HG03196 (cell line): Measurements from ENCODE around the gene SOX8.

ENCODE experiments used
- ATAC-seq: cut with Tn5 transposase; IDR thresholded peaks from one replicate; pipeline ENCODE4 v1.9.1; 2021; ENCODE audit not compliant: unreplicated experiment

Gene SOX8

GRCh38 chr16:986411-986810 lies 4.8 kb downstream of the SOX8 start:
- no peak for ATAC-seq

- ATAC-seq: no peak
These were observed 5.5 kb downstream of the SOX8 start for GRCh38 chr16:986925-987582.

- ATAC-seq: no peak
These were observed 6.3 kb downstream of the SOX8 start for GRCh38 chr16:987906-988305.

- ATAC-seq: no peak
These were observed 7.1 kb downstream of the SOX8 start for GRCh38 chr16:988471-989353.

- no peak for ATAC-seq
These were observed 7.8 kb downstream of the SOX8 start for GRCh38 chr16:989354-989814.

- no peak for ATAC-seq
These were observed 9.1 kb downstream of the SOX8 start for GRCh38 chr16:990516-991291.

GRCh38 chr16:991345-991744 lies 9.8 kb downstream of the SOX8 start:
- no peak for ATAC-seq

- no peak for ATAC-seq
These were observed 10.2 kb downstream of the SOX8 start for GRCh38 chr16:991773-992172.

- ATAC-seq: no peak
These were observed 12.2 kb downstream of the SOX8 start for GRCh38 chr16:993731-994130.

GRCh38 chr16:995087-995486 lies 13.5 kb downstream of the SOX8 start:
- no peak for ATAC-seq

GRCh38 chr16:995783-996182 lies 14.2 kb downstream of the SOX8 start:
- no peak for ATAC-seq

GRCh38 chr16:996681-997080 lies 15.1 kb downstream of the SOX8 start:
- no peak for ATAC-seq

GRCh38 chr16:997440-998051 lies 16.0 kb downstream of the SOX8 start:
- ATAC-seq: no peak

GRCh38 chr16:998211-998610 lies 16.6 kb downstream of the SOX8 start:
- ATAC-seq: no peak

GRCh38 chr16:998615-999014 lies 17.0 kb downstream of the SOX8 start:
- no peak for ATAC-seq

GRCh38 chr16:999677-1000076 lies 18.1 kb downstream of the SOX8 start:
- no peak for ATAC-seq

- ATAC-seq: no peak
These were observed 19.0 kb downstream of the SOX8 start for GRCh38 chr16:1000608-1001007.

- ATAC-seq: no peak
These were observed 19.5 kb downstream of the SOX8 start for GRCh38 chr16:1001096-1001495.

- no peak for ATAC-seq
These were observed 21.0 kb downstream of the SOX8 start for GRCh38 chr16:1002399-1003166.
